ENCODE measurements around the gene PIK3CB.
"Not testable (repeated sequence)": the region's sequence is repeated elsewhere in the genome, so short reads cannot be mapped to it uniquely, and the experiment has no call there.

Gene PIK3CB

GRCh38 chr3:138629526-138629925 lies 205.2 kb downstream of the PIK3CB start:
- H3K27ac ChIP-seq: no peak overlapping the region
- TF ChIP-seq CTCF (IDR thresholded peaks at IDR 0.05): no peak
- no peak for TF ChIP-seq ZFX (IDR thresholded peaks at IDR 0.05; ENCODE audit: borderline replicate concordance)

GRCh38 chr3:138625707-138626365 lies 208.9 kb downstream of the PIK3CB start:
- no peak for TF ChIP-seq CTCF (IDR thresholded peaks at IDR 0.05)
- TF ChIP-seq ZFX (IDR thresholded peaks at IDR 0.05; ENCODE audit: borderline replicate concordance): no peak
- H3K27ac ChIP-seq: no peak overlapping the region

- no peak overlapping the region for H3K27ac ChIP-seq
- no peak for TF ChIP-seq CTCF (IDR thresholded peaks at IDR 0.05)
Measured at GRCh38 chr3:138624518-138624917, 210.2 kb downstream of the PIK3CB start.

GRCh38 chr3:138620431-138620830 lies 214.3 kb downstream of the PIK3CB start:
- no peak for TF ChIP-seq ZFX (IDR thresholded peaks at IDR 0.05; ENCODE audit: borderline replicate concordance)
- TF ChIP-seq CTCF (IDR thresholded peaks at IDR 0.05): no peak
- H3K27ac ChIP-seq: no peak overlapping the region

- no peak overlapping the region for H3K27ac ChIP-seq
Measured at GRCh38 chr3:138615462-138615861, 219.3 kb downstream of the PIK3CB start.

GRCh38 chr3:138609898-138610266 lies 224.8 kb downstream of the PIK3CB start:
- peak overlapping the region; percentile 90 for H3K27ac ChIP-seq
- TF ChIP-seq ZFX (IDR thresholded peaks at IDR 0.05; ENCODE audit: borderline replicate concordance) (no peak), CTCF (IDR thresholded peaks at IDR 0.05) (no peak)

More at GRCh38 chr3:138615462-138615861, 219.3 kb downstream of the PIK3CB start:
- TF ChIP-seq CTCF (IDR thresholded peaks at IDR 0.05) (no peak), ZFX (IDR thresholded peaks at IDR 0.05; ENCODE audit: borderline replicate concordance) (no peak)

GRCh38 chr3:138608322-138609135 lies 226.2 kb downstream of the PIK3CB start, which contains the start of gene FAIM:
Gene FAIM (plus strand): TSS chr3:138608771. CDS start chr3:138619727, 10,956 bp downstream.
- peak within 1 kb of the TSS; percentile 90 for H3K27ac ChIP-seq
- no peak for TF ChIP-seq CTCF (IDR thresholded peaks at IDR 0.05)
- peak; percentile 62; the same call in 1 of the 2 replicates for TF ChIP-seq ZFX (IDR thresholded peaks at IDR 0.05; ENCODE audit: borderline replicate concordance)

GRCh38 chr3:138604106-138604595 lies 230.6 kb downstream of the PIK3CB start:
- H3K27ac ChIP-seq: not testable (repeated sequence)

All from 22Rv1 (cell line).